K562 (cell line): ENCODE data around the gene AGT. TPM values are rescaled to one million over a fixed set of nuclear protein-coding genes. Genes with fewer than 3 reads are reported as not detected.

Source experiments
- ATAC-seq: fragments of 200-7000 bp; cut with Tn5 transposase; 3 replicates; pipeline ENCODE4 v1.9.1; 2020; ENCODE audit warnings: moderate library complexity
- BruUV-seq: library from RNA; stranded (reverse); fragments of 400-500 nt; replicated peaks from 2 replicates; lab custom pipeline; 2021; lab: Mats Ljungman, UMichigan
- CTCF ChIA-PET: fragments of 300-600 bp; formaldehyde crosslinking; extraction: SDS; loops from one replicate; lab custom pipeline; 2021; ENCODE audit warnings: low intra/inter-chr PET ratio; lab: Yijun Ruan, JAX
- POLR2A ChIA-PET: fragments of 300-600, 350-650 bp; sonication (Branson Sonifier 250); formaldehyde crosslinking; extraction: SDS; loops from one replicate; lab custom pipeline; 2021; ENCODE audit warnings: antibody characterized with exemption, inconsistent platforms; lab: Yijun Ruan, JAX
- DNase-seq, 4 experiments: peaks; one replicate each; pipeline versions ENCODE4 v3.0.0 to v3.0.0-alpha.2; 2011 to 2018; ENCODE audit warnings: low spot score in 3 of 4, mixed read lengths in 3 of 4; ENCODE audit errors: extremely low read depth in 1 of 4
- FAIRE-seq: peaks from 2 replicates; lab custom pipeline; 2011; peaks lifted over from hg19 to GRCh38; lab: Jason Lieb, UNC
- H2AFZ ChIP-seq: 2 replicates; pipeline ENCODE4 v1.6.0; 2011; ENCODE audit warnings: low read depth, low read length, control low read depth, inconsistent platforms
- H3K27ac ChIP-seq: fragments of 200-600 bp; 3 replicates; pipeline ENCODE4 v1.8.0; 2011; ENCODE audit warnings: low read depth, mild to moderate bottlenecking, control low read depth, inconsistent platforms, low read length, moderate library complexity, mixed read lengths; ENCODE audit errors: extremely low read depth
- H3K27me3 ChIP-seq, 2 experiments: fragments of 300-600 bp in 1 of 2; 2 replicates in 1 of 2; 3 replicates in 1 of 2; pipeline versions ENCODE4 v1.6.0 to v1.8.0; 2011; ENCODE audit warnings: inconsistent platforms in 2 of 2, low read length in 2 of 2, mild to moderate bottlenecking in 1 of 2, mixed read lengths in 1 of 2, moderate library complexity in 1 of 2; ENCODE audit not compliant: control insufficient read depth in 2 of 2, insufficient read depth in 2 of 2
- H3K36me3 ChIP-seq: fragments of 300-600 bp; 3 replicates; pipeline ENCODE4 v1.8.0; 2011; ENCODE audit warnings: mild to moderate bottlenecking, low read length, inconsistent platforms; ENCODE audit not compliant: control insufficient read depth, insufficient read depth
- H3K4me1 ChIP-seq, 2 experiments: fragments of 200-600 bp in 1 of 2; replicated peaks in 1 of 2; 2 replicates in 1 of 2; 3 replicates in 1 of 2; pipeline versions ENCODE4 v1.5.1 to v1.8.0; 2011; ENCODE audit warnings: inconsistent platforms in 2 of 2, low read length in 2 of 2, mild to moderate bottlenecking in 1 of 2, mixed read lengths in 1 of 2, moderate library complexity in 1 of 2; ENCODE audit not compliant: control insufficient read depth in 2 of 2, insufficient read depth in 2 of 2
- H3K4me2 ChIP-seq: 2 replicates; pipeline ENCODE4 v1.6.1; 2011; ENCODE audit warnings: low read length, control low read depth, inconsistent platforms, mixed read lengths; ENCODE audit not compliant: insufficient read depth
- H3K4me3 ChIP-seq: fragments of 200-600 bp; sonication (generic), shearing (Covaris generic); 2 replicates; pipeline ENCODE4 v1.5.1; 2016; ENCODE audit warnings: control low read depth, inconsistent platforms
- H3K79me2 ChIP-seq: fragments of 200-600 bp; 3 replicates; pipeline ENCODE4 v1.8.0; 2011; ENCODE audit warnings: low read length, inconsistent platforms; ENCODE audit not compliant: control insufficient read depth, insufficient read depth
- H3K9ac ChIP-seq, 2 experiments: 2 replicates each; pipeline versions ENCODE4 v1.6.0 to v1.6.1; 2011; ENCODE audit warnings: low read depth in 2 of 2, low read length in 2 of 2, control low read depth in 1 of 2, inconsistent platforms in 1 of 2, mild to moderate bottlenecking in 1 of 2, mixed read lengths in 1 of 2; ENCODE audit not compliant: insufficient read depth in 1 of 2
- H3K9me1 ChIP-seq: one replicate; pipeline ENCODE4 v1.6.0; 2011; ENCODE audit warnings: inconsistent platforms, mild to moderate bottlenecking, low read length, moderate library complexity; ENCODE audit not compliant: control insufficient read depth, insufficient read depth
- H3K9me3 ChIP-seq: replicated peaks from 2 replicates; pipeline ENCODE4 v1.5.1; 2011; ENCODE audit warnings: low read depth, low read length, inconsistent platforms; ENCODE audit not compliant: control insufficient read depth, insufficient read depth
- H4K20me1 ChIP-seq: replicated peaks from 2 replicates; pipeline ENCODE4 v1.6.1; 2011; ENCODE audit warnings: low read length, inconsistent platforms, mixed read lengths; ENCODE audit not compliant: control insufficient read depth, insufficient read depth
- FOSL1 ChIP-seq: fragments of 200-800 bp; sonication (Bioruptor generic); conservative IDR thresholded peaks from 2 replicates; pipeline ENCODE4 v1.6.1; 2016; ENCODE audit warnings: missing genetic modification characterization, missing compliant biosample characterization
- FOXK1 ChIP-seq: sonication (generic); formaldehyde crosslinking; IDR thresholded peaks from 2 replicates; pipeline ENCODE4 v1.8.0; 2022; ENCODE audit warnings: missing genetic modification reagents, mild to moderate bottlenecking, borderline replicate concordance
- MIER1 ChIP-seq: fragments of 450-650 bp; IDR thresholded peaks from 2 replicates; pipeline ENCODE4 v1.6.1; 2016; ENCODE audit warnings: antibody characterized with exemption, mild to moderate bottlenecking, low read depth
- NR4A1 ChIP-seq, 2 experiments: fragments of 250-450 bp in 1 of 2; fragments of 450-650 bp in 1 of 2; sonication (Bioruptor Pico) in 1 of 2; IDR thresholded peaks; 2 replicates each; pipeline versions ENCODE4 v1.4.0 to v1.6.1; 2016 to 2020; ENCODE audit warnings: mild to moderate bottlenecking in 2 of 2, missing compliant biosample characterization in 1 of 2, missing genetic modification characterization in 1 of 2, moderate library complexity in 1 of 2
- NUFIP1 ChIP-seq: fragments of 450-650 bp; IDR thresholded peaks from 2 replicates; pipeline ENCODE4 v1.6.1; 2018; ENCODE audit not compliant: partially characterized antibody
- OTX1 ChIP-seq: fragments of 450-650 bp; formaldehyde crosslinking; IDR thresholded peaks from 2 replicates; pipeline ENCODE4 v1.4.0; 2022; ENCODE audit warnings: mild to moderate bottlenecking
- PCBP1 ChIP-seq: fragments of 200-400 bp; formaldehyde crosslinking; IDR thresholded peaks from 2 replicates; pipeline ENCODE4 v1.6.1; 2018; ENCODE audit warnings: mild to moderate bottlenecking, low read depth, low read length; ENCODE audit not compliant: poor library complexity, severe bottlenecking
- POLR2A ChIP-seq: fragments of 450-650 bp; conservative IDR thresholded peaks from 2 replicates; pipeline ENCODE4 v1.6.1; 2016
- RBFOX2 ChIP-seq: fragments of 200-400 bp; formaldehyde crosslinking; IDR thresholded peaks from 2 replicates; pipeline ENCODE4 v1.6.1; 2017; ENCODE audit warnings: low read depth, mild to moderate bottlenecking, low read length, moderate library complexity
- RBM17 ChIP-seq: fragments of 200-400 bp; formaldehyde crosslinking; IDR thresholded peaks from 2 replicates; pipeline ENCODE4 v1.6.1; 2017; ENCODE audit warnings: low read depth, mild to moderate bottlenecking, low read length, borderline replicate concordance
- RNF2 ChIP-seq: sonication (generic); IDR thresholded peaks from 2 replicates; pipeline ENCODE4 v1.6.1; 2016
- SLC30A9 ChIP-seq: fragments of 250-450 bp; sonication (Bioruptor Pico); IDR thresholded peaks from 2 replicates; pipeline ENCODE4 v1.8.0; 2022; ENCODE audit warnings: mild to moderate bottlenecking, moderate library complexity
- TAF7 ChIP-seq: fragments of 450-650 bp; IDR thresholded peaks from 2 replicates; pipeline ENCODE4 v1.6.1; 2016; ENCODE audit warnings: missing genetic modification characterization, missing compliant biosample characterization
- ZNF174 ChIP-seq: fragments of 250-450 bp; sonication (Bioruptor Pico); IDR thresholded peaks from 2 replicates; pipeline ENCODE4 v1.4.0; 2020; ENCODE audit warnings: mild to moderate bottlenecking
- ZNF224 ChIP-seq: sonication (generic); formaldehyde crosslinking; IDR thresholded peaks from 2 replicates; pipeline ENCODE4 v1.8.0; 2022; ENCODE audit warnings: mild to moderate bottlenecking, missing genetic modification reagents
- ZNF253 ChIP-seq: fragments of 250-450 bp; sonication (Bioruptor Pico); conservative IDR thresholded peaks from 2 replicates; pipeline ENCODE4 v1.6.1; 2021; ENCODE audit warnings: mild to moderate bottlenecking
- ZNF589 ChIP-seq: fragments of 200-800 bp; sonication (Bioruptor generic); IDR thresholded peaks from 2 replicates; pipeline ENCODE4 v1.6.1; 2016; ENCODE audit warnings: low read depth, missing genetic modification characterization, missing compliant biosample characterization
- WGBS: fragments of 100-300 bp; shearing (Covaris generic); methylation state at CpG from one replicate; pipeline ENCODE4 v1.1.6; 2016; ENCODE audit warnings: low coverage, mixed read lengths; ENCODE audit not compliant: insufficient coverage; ENCODE audit errors: missing lambda C conversion rate; 5-methylcytosine and 5-hydroxymethylcytosine counted together
- in situ Hi-C: fragments of 300-500 bp; cut with MboI; formaldehyde crosslinking; loops from 4 replicates; pipeline ENCODE4 v1.15.0; 2018; ENCODE audit warnings: inconsistent platforms, mixed read lengths
- intact Hi-C: fragments of 100-400 bp; cut with micrococcal nuclease; formaldehyde crosslinking; loops from 2 replicates; pipeline ENCODE4 v1.14.2; 2022
- polyA plus RNA-seq, 8 experiments: library from polyadenylated mRNA; depleted of rRNA in 4 of 8; stranded (reverse) in 5 of 8; unstranded in 3 of 8; fragments of >200 nt; fragmentation: Nextera tagmentation in 2 of 8; fragmentation: Illumina TruSeq in 1 of 8; extraction: Ambion mirVana in 2 of 8; extraction: Trizol in 1 of 8; gene quantifications; 2 replicates each; pipeline versions ENCODE4 v1.2.1 to v1.2.3, GENCODE V29; 2011 to 2014; ENCODE audit warnings: inconsistent platforms in 1 of 8, missing spikeins in 1 of 8
- total RNA-seq, 7 experiments: library from RNA; depleted of rRNA in 6 of 7; stranded (reverse); fragments of >200 nt in 6 of 7; fragmentation: Illumina TruSeq in 2 of 7; extraction: Trizol in 2 of 7; gene quantifications; 2 replicates each; pipeline versions ENCODE4 v1.2.1 to v1.2.3, GENCODE V29; 2011 to 2021; ENCODE audit warnings: low replicate concordance in 1 of 7
- TF ChIP-seq, protein P1 (sequence below): fragments of 450-650 bp; IDR thresholded peaks from 2 replicates; pipeline ENCODE4 v1.7.0; 2016; ENCODE audit warnings: borderline replicate concordance

Gene AGT
- total and polyA plus RNA-seq, 9 of the 15 experiments (the other 6 are each of a cell fraction or from before 2014, with no cell fraction given), result 0.40 TPM; not detected in 8

GRCh38 chr1:230668227-230668626 is 45.7 kb downstream of the AGT start:
- TF ChIP-seq NUFIP1 (no peak), MIER1 (no peak), FOSL1 (no peak), ZNF224 (CRISPR knock-in tag) (no peak), OTX1 (CRISPR knock-in tag) (no peak), POLR2A (no peak), RBM17 (no peak), RBFOX2 (no peak), RNF2 (no peak), PCBP1 (no peak), TAF7 (tag) (no peak), FOXK1 (CRISPR knock-in tag) (no peak), SLC30A9 (CRISPR knock-in tag) (no peak), ZNF589 (CRISPR knock-in tag) (no peak), NR4A1 (CRISPR knock-in tag; IDR thresholded peaks at IDR 0.05) (no peak), NR4A1 (tag; IDR thresholded peaks at IDR 0.05) (no peak), ZNF174 (no peak), ZNF253 (CRISPR knock-in tag) (no peak)
- TF ChIP-seq, protein P1, sequence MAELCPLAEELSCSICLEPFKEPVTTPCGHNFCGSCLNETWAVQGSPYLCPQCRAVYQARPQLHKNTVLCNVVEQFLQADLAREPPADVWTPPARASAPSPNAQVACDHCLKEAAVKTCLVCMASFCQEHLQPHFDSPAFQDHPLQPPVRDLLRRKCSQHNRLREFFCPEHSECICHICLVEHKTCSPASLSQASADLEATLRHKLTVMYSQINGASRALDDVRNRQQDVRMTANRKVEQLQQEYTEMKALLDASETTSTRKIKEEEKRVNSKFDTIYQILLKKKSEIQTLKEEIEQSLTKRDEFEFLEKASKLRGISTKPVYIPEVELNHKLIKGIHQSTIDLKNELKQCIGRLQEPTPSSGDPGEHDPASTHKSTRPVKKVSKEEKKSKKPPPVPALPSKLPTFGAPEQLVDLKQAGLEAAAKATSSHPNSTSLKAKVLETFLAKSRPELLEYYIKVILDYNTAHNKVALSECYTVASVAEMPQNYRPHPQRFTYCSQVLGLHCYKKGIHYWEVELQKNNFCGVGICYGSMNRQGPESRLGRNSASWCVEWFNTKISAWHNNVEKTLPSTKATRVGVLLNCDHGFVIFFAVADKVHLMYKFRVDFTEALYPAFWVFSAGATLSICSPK, result no peak
- Histone ChIP-seq H3K27me3 (no peaks in the 10 kb centered on the region), H3K36me3 (peaks cover 86% of the 10 kb centered on the region), H3K9me1 (no peaks in the 10 kb centered on the region), H3K4me1 (no peaks in the 10 kb centered on the region), H2AFZ (no peak overlapping the region), H3K79me2 (no peaks in the 10 kb centered on the region), H3K9me3 (no peaks in the 10 kb centered on the region), H3K9ac (no peak overlapping the region), H4K20me1 (no peaks in the 10 kb centered on the region), H3K4me2 (no peak overlapping the region), H3K27ac (no peak overlapping the region), H3K4me3 (no peak overlapping the region)
- intact Hi-C loops (no loop called here), in situ Hi-C loops (no loop called here)
- no peak for ATAC-seq
- ChIA-PET POLR2A (interaction anchor here (1.2 kb wide), 1 partner anchor 8 kb away, joined by 4 read pairs; no protein-coding TSS in a partner anchor), CTCF (no interaction called here)
- WGBS, result 94% methylated on average over 6 of the region's 6 CpGs
- BruUV-seq, result TSS peak; percentile 25
- DNase-seq, result no peak
- FAIRE-seq, result no peak
